ENCODE results near the gene USP13.
"Not testable (repeated sequence)": the region's sequence is repeated elsewhere in the genome, so short reads cannot be mapped to it uniquely, and the experiment has no call there.

Gene USP13

GRCh38 chr3:179652447-179653095 lies at the start of gene USP13:
USP13 (plus strand) TSS chr3:179653040; CDS start chr3:179653226, 186 bp downstream.
- DNase-seq = peak; percentile 63

DNA sequence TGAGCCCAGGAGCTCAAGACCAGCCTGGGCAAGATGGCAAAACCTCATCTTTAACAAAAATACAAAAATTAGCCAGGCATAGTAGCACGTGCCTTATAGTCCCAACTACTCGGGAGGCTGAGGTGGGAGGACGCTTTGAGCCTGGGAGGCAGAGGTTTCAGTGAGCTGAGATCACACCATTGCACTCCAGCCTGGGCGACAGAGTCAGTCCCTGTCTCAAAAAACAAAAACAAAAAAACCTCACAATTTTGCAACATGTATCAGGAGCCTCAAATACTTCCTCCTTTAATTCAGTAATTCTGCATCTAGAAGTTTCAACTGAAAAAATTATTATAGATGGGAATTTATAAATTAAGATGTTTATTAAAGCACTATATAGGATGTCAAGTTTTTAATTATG lies 49.5 kb upstream of the USP13 start:
- no peak for DNase-seq

- no peak for DNase-seq
Measured at GRCh38 chr3:179603831-179604230, 49.0 kb upstream of the USP13 start.

- peak; percentile 94 for DNase-seq
Measured at GRCh38 chr3:179604321-179605078, 48.3 kb upstream of the USP13 start, which contains the start of the genes MRPL47 and NDUFB5. MRPL47 (minus strand) TSS chr3:179604638; CDS start chr3:179604624, 14 bp downstream. NDUFB5 (plus strand) TSS chr3:179604794; CDS start chr3:179604816, 22 bp downstream.

DNA sequence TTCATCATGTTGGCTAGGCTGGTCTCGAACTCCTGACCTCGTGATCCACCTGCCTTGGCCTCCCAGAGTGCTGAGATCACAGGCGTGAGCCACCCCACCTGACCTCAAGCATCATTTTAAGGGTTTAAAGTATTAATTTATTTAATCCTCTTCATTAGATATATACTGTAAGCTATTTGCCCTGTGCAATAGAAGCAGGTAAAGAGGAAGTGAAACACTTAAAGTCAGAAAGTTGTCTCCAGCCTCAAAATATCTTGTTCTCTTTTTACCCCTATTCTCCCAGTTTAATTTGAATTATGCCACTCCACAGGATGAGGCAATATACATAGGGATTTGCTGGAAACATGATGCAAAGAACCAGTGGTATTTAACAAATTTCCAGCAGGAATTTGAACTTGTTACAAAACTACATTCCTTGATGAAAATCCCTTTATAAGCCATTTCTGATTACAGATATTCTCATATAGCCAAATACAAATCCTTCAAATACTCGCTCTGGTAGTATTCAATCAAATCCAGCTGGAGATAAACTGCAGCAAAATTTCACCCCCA lies 46.2 kb upstream of the USP13 start:
- no peak for DNase-seq

GRCh38 chr3:179608931-179609720 lies 43.7 kb upstream of the USP13 start:
- DNase-seq = no peak

- no peak for DNase-seq
Measured at GRCh38 chr3:179610066-179610465, 42.8 kb upstream of the USP13 start.

DNA sequence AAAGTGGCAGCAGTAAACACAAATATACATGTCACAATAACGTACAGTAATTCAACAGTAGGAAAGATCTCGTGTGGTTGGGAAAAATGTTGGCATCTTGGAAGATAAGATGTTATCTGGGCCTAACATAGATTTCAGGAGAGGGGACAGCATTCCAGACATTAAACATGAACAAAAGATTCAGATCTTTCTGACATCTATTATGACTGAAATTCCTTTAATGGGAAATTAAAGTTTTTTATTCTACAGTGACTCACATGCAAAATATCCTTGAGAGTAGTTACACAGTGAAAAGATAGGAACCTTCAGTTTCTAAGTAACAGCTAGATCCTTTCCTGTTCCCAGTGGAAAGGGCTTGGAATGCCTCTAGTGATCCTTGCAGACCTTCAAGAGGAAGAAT lies 39.0 kb upstream of the USP13 start:
- DNase-seq = no peak

- no peak for DNase-seq
Measured at GRCh38 chr3:179615458-179616173, 37.2 kb upstream of the USP13 start.

DNA sequence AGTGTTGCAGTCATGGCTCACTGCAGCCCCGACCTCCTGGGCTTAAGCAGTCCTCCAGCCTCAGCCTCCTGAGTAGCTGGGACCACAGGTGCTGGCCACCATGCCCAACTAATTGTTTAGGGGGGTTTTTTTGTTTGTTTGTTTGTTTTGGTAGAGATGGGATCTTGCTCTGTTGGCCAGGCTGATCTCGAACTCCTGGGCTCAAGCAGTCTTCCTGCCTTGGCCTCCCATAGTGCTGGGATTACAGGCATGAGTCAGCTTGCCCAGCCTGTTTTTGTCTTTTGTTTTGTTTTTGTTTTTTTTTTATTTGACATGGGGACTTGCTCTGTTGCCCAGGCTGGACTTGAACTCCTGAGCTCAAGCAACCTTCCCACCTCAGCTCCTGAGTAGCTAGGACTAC lies 30.8 kb upstream of the USP13 start:
- DNase-seq = no peak

DNA sequence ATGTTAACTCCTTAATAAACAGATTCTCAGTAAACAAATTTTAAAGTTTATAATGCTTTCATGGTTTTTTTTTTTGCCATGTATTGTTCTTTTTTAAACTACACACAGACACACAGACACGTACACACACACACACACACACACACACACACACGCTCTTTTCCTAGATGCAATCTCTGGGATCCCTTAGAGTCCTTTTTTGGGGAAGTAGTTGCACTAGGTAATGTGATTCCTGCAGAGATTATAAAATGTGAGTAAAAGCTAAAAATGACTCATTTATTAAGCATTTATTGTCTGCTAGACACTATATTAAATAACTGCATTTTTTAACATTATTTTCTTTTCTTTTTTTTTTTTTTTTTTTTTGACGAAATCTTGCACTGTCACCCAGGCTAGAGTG lies 28.4 kb upstream of the USP13 start:
- DNase-seq = no peak

DNA sequence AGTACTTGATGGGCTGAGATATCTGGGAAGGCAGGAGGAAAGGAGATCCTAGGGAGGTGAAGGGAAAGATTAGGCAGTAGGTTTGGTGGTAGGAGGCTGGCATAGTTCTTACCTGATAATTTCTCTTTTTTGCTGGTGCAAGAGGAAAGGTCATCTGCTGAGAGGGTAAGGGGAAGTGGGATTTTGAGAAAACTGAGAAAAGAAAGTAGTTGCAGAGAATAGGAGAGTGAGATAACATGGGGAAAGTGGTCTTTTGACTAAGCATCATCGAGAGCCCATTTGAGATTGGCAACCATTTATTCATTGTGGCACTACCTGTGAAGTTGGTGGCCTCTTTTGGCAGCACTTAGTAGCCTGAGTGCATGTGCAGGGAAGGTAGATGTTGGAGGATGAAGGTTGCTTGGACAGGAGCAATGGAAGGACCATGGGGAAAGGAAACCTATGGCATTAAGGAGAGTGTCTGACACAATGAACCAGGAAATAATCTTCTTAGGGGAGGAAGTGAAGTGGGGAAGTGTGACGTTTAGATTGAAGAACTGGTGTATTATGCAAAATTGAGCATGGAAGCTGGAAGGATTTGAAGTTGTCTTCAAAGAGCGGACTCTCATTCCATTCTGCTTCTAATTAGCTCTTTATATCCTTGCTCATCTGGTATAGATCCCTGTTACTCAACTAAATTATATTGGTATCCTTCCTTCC lies 21.9 kb upstream of the USP13 start:
- no peak for DNase-seq

DNA sequence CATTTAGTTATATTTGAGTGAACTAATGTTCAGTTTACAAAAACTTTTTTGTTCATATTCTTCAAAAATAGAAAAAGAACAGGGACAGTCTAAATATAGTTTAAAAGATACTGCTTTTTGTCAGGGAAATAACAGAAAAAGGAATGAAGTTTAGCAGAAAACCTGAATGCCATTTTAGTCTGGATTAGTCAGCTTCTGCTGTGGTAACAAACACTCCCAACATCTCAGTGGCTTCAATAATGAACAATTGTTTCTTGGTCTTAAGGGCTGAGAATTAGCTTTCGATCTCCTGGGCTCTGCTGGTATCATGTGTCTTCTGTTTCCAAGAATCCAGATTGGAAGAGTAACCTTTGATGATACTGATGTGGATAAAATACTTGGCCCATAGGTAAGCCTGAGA lies 12.4 kb upstream of the USP13 start:
- DNase-seq = no peak

- DNase-seq = no peak
Measured at GRCh38 chr3:179642871-179643270, 10.0 kb upstream of the USP13 start.

DNA sequence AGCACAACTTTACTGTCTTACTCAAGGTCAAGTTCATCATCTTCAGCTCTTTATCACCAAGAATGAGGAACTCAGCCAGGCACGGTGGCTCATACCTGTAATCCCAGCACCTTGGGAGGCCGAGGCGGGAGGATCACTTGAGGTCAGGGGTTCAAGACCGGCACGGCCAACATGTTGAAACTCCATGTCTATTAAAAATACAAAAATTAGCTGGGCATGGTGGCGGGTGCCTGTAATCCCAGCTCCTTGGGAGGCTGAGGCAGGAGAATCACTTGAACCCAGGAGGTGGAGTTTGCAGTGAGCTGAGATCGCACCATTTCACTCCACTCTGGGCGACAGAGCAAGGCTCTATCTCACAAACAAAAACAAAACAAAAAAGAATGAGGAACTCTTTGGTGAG lies 9.0 kb upstream of the USP13 start:
- not testable (repeated sequence) for DNase-seq

GRCh38 chr3:179646177-179646576 lies 6.7 kb upstream of the USP13 start:
- DNase-seq = no peak

- no peak for DNase-seq
Measured at GRCh38 chr3:179651687-179652446, 973 bp upstream of the USP13 start.

- DNase-seq = peak; percentile 44
Measured at GRCh38 chr3:179653096-179653797, 407 bp downstream of the USP13 start.

- DNase-seq = no peak
Measured at GRCh38 chr3:179655236-179655635, 2.4 kb downstream of the USP13 start.

- DNase-seq = no peak
Measured at GRCh38 chr3:179658606-179659005, 5.8 kb downstream of the USP13 start.
